GM13977 (cell line): ENCODE data around the gene RSBN1L.

ENCODE experiments used
- DNase-seq: peaks from one replicate; pipeline ENCODE4 v3.0.0; 2012; ENCODE audit warnings: low spot score
- in situ Hi-C: fragments of 300-500 bp; cut with MboI; formaldehyde crosslinking; loops from one replicate; pipeline ENCODE4 v1.12.0; 2022; ENCODE audit warnings: low sequenced_read_pairs, low pct_unique_long_range_greater_than_20kb, mixed read lengths, inconsistent platforms; ENCODE audit not compliant: unreplicated experiment
- TF ChIP-seq, protein P1 (sequence below): IDR thresholded peaks from 2 replicates; pipeline ENCODE4 v1.5.1; 2012; ENCODE audit warnings: mild to moderate bottlenecking, control low read depth; ENCODE audit not compliant: insufficient read depth; ENCODE audit errors: extremely low read depth, missing control alignments

The RSBN1L gene

DNA sequence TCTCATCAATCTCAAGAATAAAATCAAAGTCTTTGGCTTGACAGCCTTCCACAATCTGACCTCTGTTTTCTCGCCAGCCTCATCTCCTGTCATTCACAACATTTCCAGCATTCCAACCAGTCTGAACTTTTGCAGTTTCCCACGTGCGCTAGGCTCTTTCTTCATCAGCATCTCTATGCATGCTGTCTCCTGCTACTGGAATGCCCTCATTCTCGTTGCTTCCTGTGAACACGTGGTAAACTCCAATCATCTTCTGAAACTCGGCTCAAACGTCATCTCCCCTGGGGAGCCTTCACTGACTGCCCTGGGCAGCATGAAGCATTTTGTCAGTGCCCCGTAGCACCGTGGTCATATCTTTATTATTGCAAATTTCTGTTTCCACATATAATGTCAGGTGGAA lies 12.2 kb upstream of the RSBN1L start:
- DNase-seq = no peak
- in situ Hi-C loops = no loop called here
- TF ChIP-seq, protein P1, sequence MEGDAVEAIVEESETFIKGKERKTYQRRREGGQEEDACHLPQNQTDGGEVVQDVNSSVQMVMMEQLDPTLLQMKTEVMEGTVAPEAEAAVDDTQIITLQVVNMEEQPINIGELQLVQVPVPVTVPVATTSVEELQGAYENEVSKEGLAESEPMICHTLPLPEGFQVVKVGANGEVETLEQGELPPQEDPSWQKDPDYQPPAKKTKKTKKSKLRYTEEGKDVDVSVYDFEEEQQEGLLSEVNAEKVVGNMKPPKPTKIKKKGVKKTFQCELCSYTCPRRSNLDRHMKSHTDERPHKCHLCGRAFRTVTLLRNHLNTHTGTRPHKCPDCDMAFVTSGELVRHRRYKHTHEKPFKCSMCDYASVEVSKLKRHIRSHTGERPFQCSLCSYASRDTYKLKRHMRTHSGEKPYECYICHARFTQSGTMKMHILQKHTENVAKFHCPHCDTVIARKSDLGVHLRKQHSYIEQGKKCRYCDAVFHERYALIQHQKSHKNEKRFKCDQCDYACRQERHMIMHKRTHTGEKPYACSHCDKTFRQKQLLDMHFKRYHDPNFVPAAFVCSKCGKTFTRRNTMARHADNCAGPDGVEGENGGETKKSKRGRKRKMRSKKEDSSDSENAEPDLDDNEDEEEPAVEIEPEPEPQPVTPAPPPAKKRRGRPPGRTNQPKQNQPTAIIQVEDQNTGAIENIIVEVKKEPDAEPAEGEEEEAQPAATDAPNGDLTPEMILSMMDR = no peak

DNA sequence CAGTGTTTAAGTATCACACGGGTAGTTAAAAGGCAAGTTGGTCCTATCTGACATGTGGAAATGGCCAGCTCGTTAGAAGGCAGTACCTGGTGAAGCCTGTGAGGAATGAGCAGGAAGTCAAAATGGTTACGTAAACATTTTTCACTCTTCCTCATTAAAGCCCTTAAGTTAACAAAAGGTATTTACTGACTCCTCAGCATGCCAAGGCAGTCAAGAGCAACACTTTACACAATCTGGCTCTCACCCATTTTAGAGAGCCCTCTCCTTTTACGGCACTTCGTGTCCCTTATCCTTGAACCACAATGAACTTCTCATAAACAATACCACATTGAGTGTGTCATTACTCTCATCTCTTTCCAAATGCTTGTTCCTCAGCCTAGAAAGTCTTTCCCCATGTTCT lies 11.0 kb upstream of the RSBN1L start:
- TF ChIP-seq, protein P1 = no peak
- in situ Hi-C loops = no loop called here
- DNase-seq = no peak

DNA sequence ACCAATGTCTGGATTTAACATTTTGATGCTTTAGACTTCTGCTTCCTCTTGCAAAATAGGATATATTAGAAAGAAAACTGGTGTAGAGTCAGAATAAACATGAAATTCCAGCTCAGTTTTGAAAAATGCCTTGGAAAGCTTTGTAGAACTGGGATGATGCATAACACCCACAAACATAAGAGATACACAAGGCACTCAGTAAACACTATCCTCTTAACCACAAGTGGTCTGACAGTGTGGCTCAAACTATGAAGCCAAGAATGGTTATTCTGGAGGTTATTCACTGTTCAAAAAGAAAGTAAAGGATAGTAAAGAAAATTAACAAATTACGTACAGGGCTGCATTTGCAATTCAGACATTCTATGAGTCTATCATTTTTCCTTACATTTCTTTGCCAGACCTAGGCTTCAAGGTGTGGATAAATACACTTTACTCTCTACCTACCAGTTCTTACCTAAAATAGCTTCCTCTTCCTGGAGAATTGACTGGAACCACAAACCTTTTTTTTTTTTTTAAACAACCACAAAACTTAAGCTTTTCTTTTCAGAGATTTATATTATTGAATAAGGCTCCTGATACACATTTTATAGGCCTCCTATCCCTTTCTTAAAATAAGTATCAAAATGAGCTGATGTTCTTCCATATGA lies 9.0 kb upstream of the RSBN1L start:
- DNase-seq = no peak
- TF ChIP-seq, protein P1 = no peak
- in situ Hi-C loops = no loop called here

DNA sequence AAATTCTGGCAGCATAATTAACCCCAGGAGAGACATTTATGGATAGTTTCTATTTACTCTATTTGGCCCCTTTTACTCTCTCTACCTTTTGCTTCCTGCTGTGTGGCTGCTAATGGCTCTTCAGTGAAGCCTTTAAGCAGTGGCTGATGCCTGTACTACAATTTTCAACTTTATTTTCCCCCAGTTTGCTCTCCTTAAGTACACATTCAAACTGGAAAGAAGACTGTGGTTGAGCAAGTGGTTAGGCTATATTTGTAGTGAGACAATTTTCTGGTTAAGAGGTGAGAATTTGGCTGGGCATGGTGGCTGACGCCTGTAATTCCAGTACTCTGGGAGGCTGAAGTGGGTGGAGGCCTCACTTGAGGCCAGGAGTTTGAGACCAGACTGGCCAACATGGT lies 8.5 kb upstream of the RSBN1L start:
- no peak for DNase-seq
- in situ Hi-C loops = no loop called here
- TF ChIP-seq, protein P1 = no peak

DNA sequence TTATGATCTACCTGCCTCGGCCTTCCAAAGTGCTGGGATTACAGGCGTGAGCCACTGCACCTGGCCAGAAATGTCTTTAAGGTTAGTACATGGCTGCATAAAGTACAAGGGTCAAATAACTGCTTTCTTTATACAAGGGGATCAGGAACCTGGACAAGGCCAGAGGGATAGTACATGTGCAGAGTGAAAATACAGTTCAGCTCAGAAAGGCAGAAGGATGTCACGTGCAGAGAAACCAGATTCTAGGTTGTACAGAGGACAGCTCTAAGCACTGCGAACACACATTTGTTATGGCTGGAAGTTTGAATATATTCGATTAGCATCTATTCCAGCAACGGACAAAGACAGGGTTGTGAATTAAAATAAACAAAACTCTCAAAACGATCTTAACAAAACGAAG lies 6.0 kb upstream of the RSBN1L start:
- DNase-seq = no peak
- TF ChIP-seq, protein P1 = no peak
- in situ Hi-C loops = no loop called here

DNA sequence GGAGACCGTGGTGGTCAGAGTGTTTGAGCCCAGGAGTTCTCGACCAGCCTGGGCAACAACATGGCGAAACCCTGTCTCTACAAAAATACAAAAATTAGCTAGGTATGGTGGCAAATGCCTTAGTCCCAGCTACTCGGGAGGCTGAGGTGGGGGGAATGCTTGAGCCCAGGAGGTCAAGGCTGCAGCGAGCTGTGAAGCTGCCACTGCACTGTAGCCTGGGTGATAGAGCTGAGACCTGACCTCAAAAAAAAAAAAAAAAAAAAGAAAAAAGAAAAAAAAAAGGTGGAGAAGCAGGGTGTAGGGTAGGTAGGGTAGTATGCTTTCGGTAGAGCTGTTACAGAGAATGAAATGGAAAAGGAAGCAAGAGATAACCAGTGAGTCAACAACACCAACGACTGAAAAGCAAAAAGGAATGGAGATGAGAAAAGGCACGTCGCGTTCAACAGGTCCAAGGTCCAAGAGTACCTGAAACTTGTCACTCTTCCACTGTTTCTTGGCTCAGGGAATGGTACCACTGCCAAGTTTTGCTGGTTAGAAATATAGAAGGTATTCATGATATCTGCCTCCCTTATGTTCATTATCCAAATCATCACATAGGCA lies 4.3 kb upstream of the RSBN1L start:
- in situ Hi-C loops = no loop called here
- DNase-seq = no peak
- TF ChIP-seq, protein P1 = no peak
